Measurements from ENCODE around the gene PDK4. TPM values are rescaled to one million over a fixed set of nuclear protein-coding genes. Genes with fewer than 3 reads are reported as not detected.

Gene PDK4
- 10 to 100 TPM; 26.0 to 56.6 TPM for total RNA-seq
- 10 to 100 TPM; 20.0 to 46.4 (median 32.0) TPM for polyA plus RNA-seq (ENCODE audit: insufficient read length in 6 of 6)
- long read RNA-seq, donor 1, partial matches to known transcripts = 0 of 5 reads
- long read RNA-seq, donor 1, other reads (novel, unspliced or antisense) = 0 of 5 reads
- long read RNA-seq, donor 2, partial matches to known transcripts = 0 of 5 reads
- long read RNA-seq, donor 2, other reads (novel, unspliced or antisense) = 0 of 5 reads
- long read RNA-seq, donor 3, partial matches to known transcripts = 8 of 12 reads
- long read RNA-seq, donor 3, other reads (novel, unspliced or antisense) = 0 of 12 reads
- long read RNA-seq, donor 4, partial matches to known transcripts = 1 of 3 reads
- long read RNA-seq, donor 4, other reads (novel, unspliced or antisense) = 1 of 3 reads
- long read RNA-seq, donor 5, transcript PDK4-201 (11 exons, 3,576 nt) = major isoform, 7 of 7 reads
- long read RNA-seq, donor 5, partial matches to known transcripts = 0 of 7 reads
- long read RNA-seq, donor 5, other reads (novel, unspliced or antisense) = 0 of 7 reads
- long read RNA-seq, donor 6, transcript PDK4-201 (11 exons, 3,576 nt) = major isoform, 6 of 7 reads
- long read RNA-seq, donor 6, partial matches to known transcripts = 0 of 7 reads
- long read RNA-seq, donor 6, other reads (novel, unspliced or antisense) = 0 of 7 reads
- long read RNA-seq, donor 7, transcript PDK4-201 (11 exons, 3,576 nt) = major isoform, 6 of 6 reads
- long read RNA-seq, donor 7, partial matches to known transcripts = 0 of 6 reads
- long read RNA-seq, donor 7, other reads (novel, unspliced or antisense) = 0 of 6 reads
- long read RNA-seq, donor 8, partial matches to known transcripts = 0 of 5 reads
- long read RNA-seq, donor 8, other reads (novel, unspliced or antisense) = 0 of 5 reads
- long read RNA-seq, donor 9 = 0 reads
- long read RNA-seq, donor 10, partial matches to known transcripts = 0 of 1 reads
- long read RNA-seq, donor 10, other reads (novel, unspliced or antisense) = 1 of 1 reads
- long read RNA-seq, donor 11, partial matches to known transcripts = 0 of 4 reads
- long read RNA-seq, donor 11, other reads (novel, unspliced or antisense) = 0 of 4 reads
- long read RNA-seq, donor 12, partial matches to known transcripts = 0 of 2 reads
- long read RNA-seq, donor 12, other reads (novel, unspliced or antisense) = 0 of 2 reads

DNA sequence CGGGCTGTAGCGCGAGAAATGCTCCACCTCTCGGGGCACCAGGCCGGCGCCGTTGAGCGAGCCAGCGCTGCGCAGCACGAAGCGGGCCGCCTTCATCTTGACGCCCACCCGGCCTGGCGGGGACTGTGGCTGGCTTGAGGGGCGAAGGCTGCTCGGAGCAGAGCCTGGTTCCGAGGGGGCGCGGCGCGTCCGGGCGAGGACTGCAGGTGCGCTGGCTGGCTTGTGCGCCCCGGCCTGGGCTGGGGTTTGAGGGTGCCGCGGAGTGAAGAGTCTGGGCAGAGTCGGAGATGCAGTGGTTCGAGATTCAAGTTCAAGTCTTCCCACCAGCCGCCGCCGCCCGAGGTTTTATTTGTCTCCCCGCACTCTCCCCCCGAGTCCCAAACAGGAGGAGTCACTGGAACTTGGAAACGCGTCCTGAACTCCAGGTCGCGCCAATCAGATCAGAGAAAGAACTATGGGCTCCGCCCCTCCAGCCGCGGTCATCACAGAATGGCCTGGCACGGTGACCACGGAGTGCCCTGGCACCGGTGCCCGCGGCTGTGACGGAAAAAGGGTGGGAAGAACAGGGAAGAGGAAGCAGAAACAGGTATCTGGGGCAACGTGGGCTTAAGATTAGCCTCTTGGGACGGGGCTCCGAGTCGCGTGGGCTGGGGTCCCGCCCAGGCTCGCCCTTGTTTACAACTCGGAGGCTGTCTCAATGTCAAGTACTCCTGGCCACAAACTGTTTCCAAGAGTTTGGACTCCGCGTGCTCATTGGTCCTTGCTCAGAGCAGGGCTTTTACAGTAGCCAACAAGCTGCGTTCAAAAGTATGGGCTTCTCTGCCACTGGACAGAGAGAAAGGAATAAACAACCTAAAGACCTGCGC, at the start of gene PDK4:
Gene PDK4 (minus strand): TSS at position 319 of the 866 bp plus-strand sequence. CDS start 223 bp downstream, at position 96.
- intact Hi-C loops (cut with DNase I) = no loop called here
- H3K27me3 ChIP-seq = peaks cover 0 to 14% of the 10 kb centered on the region in 2 donors
- ATAC-seq (peak; percentile 98), DNase-seq (peak; percentile 85 to 93 (median 91))
- peak within 1 kb of the TSS; percentile 69 to 75 for H3K4me3 ChIP-seq
- H3K4me1 ChIP-seq = peaks cover 0 to 49% of the 10 kb centered on the region in 2 donors
- peaks cover 0 to 21% of the 10 kb centered on the region in 2 donors for H3K36me3 ChIP-seq
- TF ChIP-seq, protein P1, sequence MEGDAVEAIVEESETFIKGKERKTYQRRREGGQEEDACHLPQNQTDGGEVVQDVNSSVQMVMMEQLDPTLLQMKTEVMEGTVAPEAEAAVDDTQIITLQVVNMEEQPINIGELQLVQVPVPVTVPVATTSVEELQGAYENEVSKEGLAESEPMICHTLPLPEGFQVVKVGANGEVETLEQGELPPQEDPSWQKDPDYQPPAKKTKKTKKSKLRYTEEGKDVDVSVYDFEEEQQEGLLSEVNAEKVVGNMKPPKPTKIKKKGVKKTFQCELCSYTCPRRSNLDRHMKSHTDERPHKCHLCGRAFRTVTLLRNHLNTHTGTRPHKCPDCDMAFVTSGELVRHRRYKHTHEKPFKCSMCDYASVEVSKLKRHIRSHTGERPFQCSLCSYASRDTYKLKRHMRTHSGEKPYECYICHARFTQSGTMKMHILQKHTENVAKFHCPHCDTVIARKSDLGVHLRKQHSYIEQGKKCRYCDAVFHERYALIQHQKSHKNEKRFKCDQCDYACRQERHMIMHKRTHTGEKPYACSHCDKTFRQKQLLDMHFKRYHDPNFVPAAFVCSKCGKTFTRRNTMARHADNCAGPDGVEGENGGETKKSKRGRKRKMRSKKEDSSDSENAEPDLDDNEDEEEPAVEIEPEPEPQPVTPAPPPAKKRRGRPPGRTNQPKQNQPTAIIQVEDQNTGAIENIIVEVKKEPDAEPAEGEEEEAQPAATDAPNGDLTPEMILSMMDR (IDR thresholded peaks at IDR 0.05) = no peak
- no peaks in the 10 kb centered on the region for H3K9me3 ChIP-seq
- peak within 1 kb of the TSS; percentile 90 to 91 for H3K27ac ChIP-seq

DNA sequence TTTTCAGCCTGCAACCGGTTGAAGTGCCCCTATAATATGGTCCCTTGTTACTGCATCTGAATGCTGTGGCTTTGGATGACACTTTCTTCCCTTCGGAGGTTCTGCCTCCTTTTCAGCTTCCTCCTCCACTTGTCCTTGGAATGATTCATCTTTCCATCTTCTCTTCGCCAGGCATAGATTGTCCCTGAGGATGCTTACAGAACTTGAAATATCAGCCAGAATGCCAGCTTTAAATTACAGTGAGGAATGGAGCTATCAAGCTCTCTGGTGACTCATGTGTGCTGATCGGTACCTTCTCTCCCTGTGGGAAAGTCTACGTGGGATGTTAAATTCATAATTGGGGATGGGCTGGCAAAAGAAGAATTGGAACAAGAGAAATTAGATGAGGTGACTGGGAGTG, 45.9 kb upstream of the PDK4 start:
- Histone ChIP-seq H3K9me3 (no peaks in the 10 kb centered on the region), H3K27me3 (no peaks in the 10 kb centered on the region), H3K4me3 (no peak overlapping the region), H3K36me3 (no peaks in the 10 kb centered on the region), H3K27ac (no peak overlapping the region), H3K4me1 (no peaks in the 10 kb centered on the region)
- intact Hi-C loops (cut with DNase I) = no loop called here
- ATAC-seq (no peak), DNase-seq (no peak)
- TF ChIP-seq, protein P1 (IDR thresholded peaks at IDR 0.05) = no peak

DNA sequence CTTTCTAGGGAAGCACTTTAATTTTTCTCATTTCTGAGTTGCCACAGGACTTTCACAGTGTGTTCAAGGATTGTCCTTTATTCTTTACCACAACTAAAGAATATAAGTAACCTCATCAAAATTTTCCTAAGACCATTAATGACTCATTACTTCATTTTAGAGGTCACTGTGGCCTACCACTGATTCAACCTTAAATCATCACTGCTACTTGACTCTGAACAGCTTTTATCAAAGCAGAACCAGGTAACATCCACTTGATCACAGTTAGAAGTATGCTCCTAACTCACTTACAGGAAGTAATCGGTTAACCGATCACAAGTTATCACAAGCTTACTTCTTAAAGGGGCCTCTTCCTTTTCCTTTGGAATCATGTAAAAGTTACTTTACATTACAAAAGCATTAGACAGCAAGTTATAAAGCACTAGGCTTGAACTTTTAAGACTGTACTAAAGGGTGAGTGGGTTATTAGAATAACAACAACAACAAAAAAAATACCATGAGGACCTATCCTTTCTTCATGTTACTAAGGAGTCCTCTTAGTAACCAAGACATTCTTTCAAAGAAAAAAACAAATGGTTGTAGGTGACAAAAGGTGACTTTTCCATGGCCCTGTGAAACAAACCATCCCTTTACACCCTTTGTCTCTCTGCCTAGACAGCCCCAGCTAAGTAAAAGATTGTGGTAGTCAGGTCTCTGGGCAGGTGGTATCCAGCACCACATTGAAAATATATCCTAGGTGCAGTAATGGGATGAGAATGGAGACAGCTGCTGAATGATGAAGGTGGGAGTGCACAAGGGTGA, 40.0 kb upstream of the PDK4 start:
- DNase-seq (no peak), ATAC-seq (peak; percentile 49)
- TF ChIP-seq, protein P1 (IDR thresholded peaks at IDR 0.05) = no peak
- intact Hi-C loops (cut with DNase I) = no loop called here
- H3K4me3 ChIP-seq = no peak overlapping the region
- H3K36me3 ChIP-seq = no peaks in the 10 kb centered on the region
- peaks cover 0 to 8% of the 10 kb centered on the region in 2 donors for H3K4me1 ChIP-seq
- H3K27ac ChIP-seq = no peak overlapping the region
- H3K27me3 ChIP-seq = no peaks in the 10 kb centered on the region
- no peaks in the 10 kb centered on the region for H3K9me3 ChIP-seq

DNA sequence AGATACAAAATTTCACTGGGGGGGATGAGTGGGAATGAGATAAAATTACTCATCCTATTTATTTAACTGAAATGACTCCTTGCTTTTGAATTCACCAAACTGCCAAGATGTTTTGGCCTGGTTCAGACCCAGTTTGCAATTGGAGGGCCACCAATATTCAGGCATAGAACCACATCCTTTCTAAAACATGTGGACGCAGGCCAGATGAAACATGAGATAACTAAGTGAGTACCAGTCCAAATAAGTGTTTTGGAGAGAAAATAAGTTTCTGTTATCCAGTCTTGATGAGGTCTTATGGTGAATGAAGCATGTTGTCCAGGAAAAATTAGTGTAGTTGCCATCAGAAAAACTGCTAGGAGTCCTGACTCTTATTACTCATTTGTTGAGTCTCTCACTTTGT, 36.3 kb upstream of the PDK4 start:
- Histone ChIP-seq H3K36me3 (no peaks in the 10 kb centered on the region), H3K4me3 (no peak overlapping the region), H3K9me3 (no peaks in the 10 kb centered on the region), H3K27me3 (no peaks in the 10 kb centered on the region), H3K27ac (no peak overlapping the region), H3K4me1 (peaks cover 0 to 17% of the 10 kb centered on the region in 2 donors)
- no peak for DNase-seq
- intact Hi-C loops (cut with DNase I) = no loop called here
- TF ChIP-seq, protein P1 (IDR thresholded peaks at IDR 0.05) = no peak
- ATAC-seq = peak; percentile 14

Data from left lung (tissue), 14 donors.